Loucy (cell line): ENCODE results near the gene BLTP2.

Experiments
- EZH2phosphoT487 ChIP-seq: fragments of 200-600 bp; IDR thresholded peaks from 2 replicates; pipeline ENCODE4 v1.6.1; 2018; ENCODE audit warnings: antibody characterized with exemption, mild to moderate bottlenecking, moderate library complexity, borderline replicate concordance
- TF ChIP-seq, protein P1 (sequence below): fragments of 200-600 bp; sonication (generic); conservative IDR thresholded peaks from 2 replicates; pipeline ENCODE4 v1.5.1; 2014; ENCODE audit warnings: mild to moderate bottlenecking, antibody characterized with exemption, low read length

DNA sequence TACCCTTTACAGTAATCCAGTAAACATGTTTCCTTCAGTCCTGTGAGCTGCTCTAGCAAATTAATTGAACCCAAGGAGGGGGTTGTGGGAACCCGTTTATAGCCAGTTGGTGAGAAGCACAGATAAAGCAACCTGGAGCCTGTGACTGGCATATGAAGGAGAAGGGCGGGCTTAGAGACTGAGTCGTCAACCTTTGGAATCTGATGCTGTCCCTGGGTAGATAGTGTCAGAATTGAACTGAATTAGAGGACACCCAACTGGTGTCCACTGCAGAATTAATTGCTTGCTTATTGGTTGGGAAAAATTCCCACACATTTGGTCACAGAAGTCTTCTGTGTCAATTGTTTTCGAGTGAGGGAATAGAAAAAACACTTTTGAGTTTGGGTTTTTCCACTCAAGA lies 18.1 kb downstream of the BLTP2 start:
- TF ChIP-seq, protein P1, sequence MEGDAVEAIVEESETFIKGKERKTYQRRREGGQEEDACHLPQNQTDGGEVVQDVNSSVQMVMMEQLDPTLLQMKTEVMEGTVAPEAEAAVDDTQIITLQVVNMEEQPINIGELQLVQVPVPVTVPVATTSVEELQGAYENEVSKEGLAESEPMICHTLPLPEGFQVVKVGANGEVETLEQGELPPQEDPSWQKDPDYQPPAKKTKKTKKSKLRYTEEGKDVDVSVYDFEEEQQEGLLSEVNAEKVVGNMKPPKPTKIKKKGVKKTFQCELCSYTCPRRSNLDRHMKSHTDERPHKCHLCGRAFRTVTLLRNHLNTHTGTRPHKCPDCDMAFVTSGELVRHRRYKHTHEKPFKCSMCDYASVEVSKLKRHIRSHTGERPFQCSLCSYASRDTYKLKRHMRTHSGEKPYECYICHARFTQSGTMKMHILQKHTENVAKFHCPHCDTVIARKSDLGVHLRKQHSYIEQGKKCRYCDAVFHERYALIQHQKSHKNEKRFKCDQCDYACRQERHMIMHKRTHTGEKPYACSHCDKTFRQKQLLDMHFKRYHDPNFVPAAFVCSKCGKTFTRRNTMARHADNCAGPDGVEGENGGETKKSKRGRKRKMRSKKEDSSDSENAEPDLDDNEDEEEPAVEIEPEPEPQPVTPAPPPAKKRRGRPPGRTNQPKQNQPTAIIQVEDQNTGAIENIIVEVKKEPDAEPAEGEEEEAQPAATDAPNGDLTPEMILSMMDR: no peak
- no peak for TF ChIP-seq EZH2phosphoT487
